Activated T-cell treated with anti-CD3 and anti-CD28 coated beads, Interleukin-2, amount 50 U/mL, for 24 hours (primary cell): ENCODE measurements around the gene ZKSCAN7.
"Not testable (repeated sequence)": the region's sequence is repeated elsewhere in the genome, so short reads cannot be mapped to it uniquely, and the experiment has no call there.

ENCODE experiments used
- DNase-seq: peaks from one replicate; pipeline ENCODE4 v3.0.0-alpha.2; 2020
- H3K27ac Mint-ChIP-seq: 2 replicates; pipeline ENCODE4 v1.8.0; 2020; ENCODE audit warnings: mild to moderate bottlenecking, mixed read lengths
- H3K27me3 Mint-ChIP-seq: 2 replicates; pipeline ENCODE4 v1.8.0; 2020; ENCODE audit warnings: mixed read lengths
- H3K36me3 Mint-ChIP-seq: 2 replicates; pipeline ENCODE4 v1.8.0; 2020; ENCODE audit warnings: low read depth, mixed read lengths
- H3K4me1 Mint-ChIP-seq: 2 replicates; pipeline ENCODE4 v1.8.0; 2020; ENCODE audit warnings: low read depth, mixed read lengths
- H3K4me3 Mint-ChIP-seq: 2 replicates; pipeline ENCODE4 v1.8.0; 2020; ENCODE audit warnings: mild to moderate bottlenecking, moderate library complexity, mixed read lengths
- H3K9me3 Mint-ChIP-seq: 2 replicates; pipeline ENCODE4 v1.8.0; 2020; ENCODE audit warnings: mixed read lengths

Gene ZKSCAN7

DNA sequence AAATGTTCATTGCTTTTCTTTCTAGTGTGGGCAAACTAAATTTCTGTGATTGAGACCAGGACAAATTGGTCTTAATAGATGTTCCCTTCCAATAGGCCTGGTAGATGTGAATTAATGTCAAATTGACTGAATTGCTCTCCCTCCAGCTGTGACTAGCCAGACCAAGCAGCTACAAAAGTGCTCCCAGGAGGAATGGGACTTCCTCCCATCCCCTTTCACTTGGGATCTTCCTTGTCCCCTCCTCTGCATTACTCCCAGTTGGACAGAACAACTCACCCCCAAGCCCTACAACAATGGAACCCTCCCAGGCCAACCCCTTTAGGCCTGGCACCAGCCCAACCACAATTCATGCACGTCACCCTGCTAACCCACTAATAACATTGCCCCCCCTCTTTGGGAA lies 19.6 kb upstream of the ZKSCAN7 start:
- Mint-ChIP-seq H3K9me3 (no peaks in the 10 kb centered on the region), H3K36me3 (no peaks in the 10 kb centered on the region), H3K4me3 (no peak overlapping the region), H3K4me1 (peaks cover 1% of the 10 kb centered on the region), H3K27ac (no peak overlapping the region), H3K27me3 (peaks cover 51% of the 10 kb centered on the region)
- DNase-seq: no peak

DNA sequence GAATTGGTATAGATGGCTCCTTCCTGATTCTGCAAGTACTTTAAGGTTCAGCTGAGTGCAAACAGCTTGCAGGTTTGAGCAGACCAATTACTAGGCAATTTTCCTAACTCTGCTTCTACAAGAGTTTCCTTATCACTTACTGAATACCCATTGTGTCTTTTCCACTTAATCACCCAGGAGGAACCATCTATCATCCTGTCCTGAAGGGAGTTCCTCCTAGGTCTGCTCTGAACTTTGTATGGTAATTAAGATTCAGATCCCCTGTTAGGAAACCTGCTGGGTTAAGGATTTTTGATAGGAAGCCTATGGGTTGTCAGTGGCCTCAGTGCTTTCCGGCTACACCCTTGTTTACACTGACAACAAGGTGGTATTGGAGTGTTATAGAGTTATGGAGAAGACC lies 10.2 kb upstream of the ZKSCAN7 start:
- H3K9me3 Mint-ChIP-seq, H3K27ac Mint-ChIP-seq, H3K4me3 Mint-ChIP-seq, DNase-seq, H3K36me3 Mint-ChIP-seq, H3K4me1 Mint-ChIP-seq: not testable (repeated sequence)
- H3K27me3 Mint-ChIP-seq: peaks cover 14% of the 10 kb centered on the region

DNA sequence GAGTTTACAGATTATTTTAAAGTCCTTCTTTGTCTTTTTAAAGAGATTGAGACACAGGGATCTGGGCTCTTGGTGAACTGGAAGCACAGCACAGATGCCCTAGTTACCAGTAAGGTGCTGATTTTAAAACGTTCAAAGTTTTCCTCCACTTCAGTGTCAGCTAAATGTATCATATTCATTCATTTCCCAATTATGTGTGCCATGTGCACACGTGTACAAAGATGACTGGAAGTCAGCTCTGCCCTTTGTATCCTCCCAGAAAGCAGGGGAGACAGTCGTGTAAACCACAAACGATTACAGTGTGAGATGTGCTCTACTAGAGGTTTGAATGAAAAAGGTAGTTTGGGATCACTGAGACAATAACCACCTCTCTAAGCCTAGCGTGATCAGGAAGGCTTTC lies 730 bp downstream of the ZKSCAN7 start:
- DNase-seq: no peak
- Mint-ChIP-seq H3K27ac (peak overlapping the region; percentile 91), H3K9me3 (peaks cover 4% of the 10 kb centered on the region), H3K27me3 (peaks cover 5% of the 10 kb centered on the region), H3K36me3 (peaks cover 57% of the 10 kb centered on the region), H3K4me1 (peaks cover 19% of the 10 kb centered on the region), H3K4me3 (peak overlapping the region; percentile 87)

DNA sequence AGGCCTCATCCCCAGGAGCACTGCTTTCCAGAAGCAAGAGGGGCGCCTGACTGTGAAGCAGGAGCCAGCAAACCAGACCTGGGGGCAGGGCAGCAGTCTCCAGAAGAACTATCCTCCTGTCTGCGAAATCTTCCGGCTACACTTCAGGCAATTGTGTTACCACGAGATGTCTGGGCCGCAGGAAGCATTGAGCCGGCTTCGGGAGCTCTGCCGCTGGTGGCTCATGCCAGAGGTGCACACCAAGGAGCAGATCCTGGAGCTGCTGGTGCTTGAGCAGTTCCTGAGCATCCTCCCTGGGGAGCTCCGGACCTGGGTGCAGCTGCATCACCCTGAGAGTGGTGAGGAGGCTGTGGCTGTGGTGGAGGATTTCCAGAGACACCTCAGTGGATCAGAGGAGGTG lies 2.1 kb downstream of the ZKSCAN7 start:
- Mint-ChIP-seq H3K27ac (no peak overlapping the region), H3K4me3 (no peak overlapping the region), H3K36me3 (peaks cover 70% of the 10 kb centered on the region), H3K4me1 (peaks cover 19% of the 10 kb centered on the region), H3K9me3 (peaks cover 11% of the 10 kb centered on the region), H3K27me3 (no peaks in the 10 kb centered on the region)
- no peak for DNase-seq

DNA sequence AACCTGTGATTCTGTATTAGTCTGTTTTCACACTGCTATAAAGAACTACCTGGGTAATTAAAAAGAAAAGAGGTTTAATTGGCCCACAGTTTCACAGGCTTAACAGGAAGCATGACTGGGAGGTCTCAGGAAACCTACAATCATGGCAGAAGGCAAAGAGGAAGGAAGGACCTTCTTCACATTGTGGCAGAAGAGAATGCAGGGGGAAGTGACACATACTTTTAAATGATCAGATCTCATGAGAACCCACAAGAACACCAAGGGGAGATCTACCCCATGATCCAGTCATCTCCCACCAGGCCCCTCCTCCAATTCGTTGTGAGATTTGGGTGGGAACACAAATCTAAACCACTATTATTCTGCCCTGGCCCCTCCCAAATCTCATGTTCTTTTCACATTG lies 6.1 kb downstream of the ZKSCAN7 start:
- Mint-ChIP-seq H3K9me3 (peaks cover 13% of the 10 kb centered on the region), H3K27me3 (no peaks in the 10 kb centered on the region), H3K36me3 (peaks cover 91% of the 10 kb centered on the region), H3K4me1 (peaks cover 5% of the 10 kb centered on the region), H3K4me3 (no peak overlapping the region), H3K27ac (no peak overlapping the region)
- no peak for DNase-seq

DNA sequence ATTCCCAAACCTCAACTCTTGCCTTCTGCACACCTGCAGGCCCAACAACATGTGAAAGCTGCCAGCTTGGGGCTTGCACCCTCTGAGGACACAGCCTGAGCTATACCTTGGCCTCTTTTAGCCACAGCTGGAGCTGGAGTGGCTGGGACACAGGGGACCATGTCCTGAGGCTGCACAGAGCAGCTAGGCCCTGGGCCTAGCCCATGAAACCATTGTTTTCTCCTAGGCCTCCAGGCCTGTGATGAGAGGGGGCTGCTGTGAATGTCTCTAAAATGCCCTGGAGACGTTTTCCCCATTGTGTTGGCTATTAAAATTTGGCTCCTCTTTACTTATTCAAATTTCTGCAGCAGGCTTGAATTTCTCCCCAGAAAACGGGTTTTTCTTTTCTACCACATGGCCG lies 7.2 kb downstream of the ZKSCAN7 start:
- Mint-ChIP-seq H3K9me3 (peaks cover 15% of the 10 kb centered on the region), H3K4me3 (no peak overlapping the region), H3K4me1 (no peaks in the 10 kb centered on the region), H3K27me3 (no peaks in the 10 kb centered on the region), H3K36me3 (peaks cover 91% of the 10 kb centered on the region), H3K27ac (no peak overlapping the region)
- DNase-seq: no peak

DNA sequence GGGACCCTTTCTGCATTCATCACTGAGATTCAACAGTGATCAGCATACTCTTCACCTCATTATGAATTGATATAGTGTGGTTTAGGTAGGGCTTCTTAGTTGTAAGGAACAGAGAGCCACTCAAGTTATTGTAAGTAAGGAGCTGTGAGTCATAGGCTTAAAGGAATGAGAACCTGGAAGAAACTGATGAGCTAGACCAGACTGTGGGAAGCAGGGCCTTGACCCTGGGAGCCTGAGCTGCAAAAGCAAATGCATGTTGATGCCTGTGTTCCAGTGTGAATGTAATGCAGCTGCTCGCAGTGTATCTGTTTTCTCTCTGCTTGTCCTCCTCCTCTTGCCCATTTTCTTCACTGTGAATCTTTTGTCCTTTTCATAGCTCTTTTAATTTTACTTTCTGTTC lies 13.6 kb downstream of the ZKSCAN7 start:
- H3K36me3 Mint-ChIP-seq: peaks cover 92% of the 10 kb centered on the region
- peaks cover 56% of the 10 kb centered on the region for H3K9me3 Mint-ChIP-seq
- no peak overlapping the region for H3K27ac Mint-ChIP-seq
- no peaks in the 10 kb centered on the region for H3K27me3 Mint-ChIP-seq
- no peak overlapping the region for H3K4me3 Mint-ChIP-seq
- no peak for DNase-seq
- H3K4me1 Mint-ChIP-seq: no peaks in the 10 kb centered on the region

DNA sequence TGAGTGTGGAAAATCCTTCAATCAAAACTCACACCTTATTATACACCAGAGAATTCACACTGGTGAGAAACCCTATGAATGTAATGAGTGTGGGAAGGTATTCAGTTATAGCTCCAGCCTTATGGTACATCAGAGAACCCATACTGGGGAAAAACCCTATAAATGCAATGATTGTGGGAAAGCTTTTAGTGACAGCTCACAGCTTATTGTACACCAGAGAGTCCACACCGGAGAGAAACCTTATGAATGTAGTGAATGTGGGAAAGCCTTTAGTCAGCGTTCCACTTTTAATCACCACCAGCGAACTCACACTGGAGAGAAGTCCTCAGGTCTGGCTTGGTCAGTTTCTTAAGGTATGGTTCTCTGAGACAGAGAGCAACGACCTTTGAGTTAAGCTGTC lies 16.0 kb downstream of the ZKSCAN7 start:
- no peak for DNase-seq
- Mint-ChIP-seq H3K4me1 (no peaks in the 10 kb centered on the region), H3K27me3 (no peaks in the 10 kb centered on the region), H3K9me3 (peaks cover 57% of the 10 kb centered on the region), H3K4me3 (no peak overlapping the region), H3K27ac (no peak overlapping the region), H3K36me3 (peaks cover 73% of the 10 kb centered on the region)

DNA sequence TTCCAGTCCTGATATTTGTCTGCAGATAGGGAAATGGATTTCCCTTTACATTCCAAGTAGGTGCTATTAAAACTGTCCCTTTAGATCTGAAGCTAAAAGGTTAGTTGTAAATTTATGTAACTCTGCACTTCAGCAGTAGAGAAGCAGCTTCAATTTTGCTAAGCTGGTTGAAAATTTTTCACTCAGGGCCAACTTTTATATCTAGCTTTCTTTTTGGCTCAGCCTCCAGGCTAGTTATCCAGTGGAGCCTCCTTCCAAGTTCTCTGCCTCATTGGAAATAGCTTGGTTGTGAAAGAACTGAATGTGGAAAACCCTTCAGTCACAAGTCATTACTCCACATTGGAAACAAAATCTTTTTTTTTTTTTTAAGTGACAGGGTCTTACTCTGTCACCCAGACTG lies 21.6 kb downstream of the ZKSCAN7 start:
- Mint-ChIP-seq H3K4me1 (no peaks in the 10 kb centered on the region), H3K27ac (no peak overlapping the region), H3K9me3 (peaks cover 39% of the 10 kb centered on the region)

DNA sequence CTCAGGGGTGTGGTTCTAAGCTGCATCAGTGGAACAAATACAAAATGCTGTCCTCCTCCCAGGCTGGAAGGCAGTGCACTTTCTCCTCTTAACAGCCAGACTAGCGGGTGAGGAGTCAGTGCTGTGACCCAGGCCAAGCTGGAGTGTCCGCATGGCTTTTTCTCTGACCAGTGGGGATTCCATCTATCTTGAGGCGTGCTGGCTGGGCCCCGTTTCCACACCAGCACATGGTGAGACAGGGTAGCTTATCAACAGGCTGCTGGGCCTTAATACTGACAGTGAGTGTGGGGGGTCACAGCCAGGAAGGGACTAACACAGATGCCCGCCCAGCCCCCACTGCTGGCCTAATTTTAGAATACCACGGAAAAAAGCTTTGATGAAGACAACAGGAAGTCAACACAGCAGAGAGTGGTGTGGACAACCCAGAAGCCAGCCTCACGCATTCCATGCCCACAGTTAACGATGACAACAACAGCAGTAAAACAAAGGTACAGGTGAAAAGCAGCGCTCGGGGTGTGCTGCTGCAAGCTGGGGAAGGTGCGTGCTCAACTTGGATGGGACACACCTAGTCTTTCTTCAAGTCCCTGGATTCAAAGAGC lies 22.5 kb downstream of the ZKSCAN7 start:
- not testable (repeated sequence) for H3K27ac Mint-ChIP-seq, H3K4me1 Mint-ChIP-seq, H3K27me3 Mint-ChIP-seq, H3K4me3 Mint-ChIP-seq, DNase-seq
- Mint-ChIP-seq H3K9me3 (peaks cover 43% of the 10 kb centered on the region), H3K36me3 (peaks cover 53% of the 10 kb centered on the region)

More for the DNA sequence above, 21.6 kb downstream of the ZKSCAN7 start:
- Mint-ChIP-seq H3K4me3 (no peak overlapping the region), H3K36me3 (peaks cover 60% of the 10 kb centered on the region), H3K27me3 (peaks cover under 1% of the 10 kb centered on the region)
- DNase-seq: no peak

DNA sequence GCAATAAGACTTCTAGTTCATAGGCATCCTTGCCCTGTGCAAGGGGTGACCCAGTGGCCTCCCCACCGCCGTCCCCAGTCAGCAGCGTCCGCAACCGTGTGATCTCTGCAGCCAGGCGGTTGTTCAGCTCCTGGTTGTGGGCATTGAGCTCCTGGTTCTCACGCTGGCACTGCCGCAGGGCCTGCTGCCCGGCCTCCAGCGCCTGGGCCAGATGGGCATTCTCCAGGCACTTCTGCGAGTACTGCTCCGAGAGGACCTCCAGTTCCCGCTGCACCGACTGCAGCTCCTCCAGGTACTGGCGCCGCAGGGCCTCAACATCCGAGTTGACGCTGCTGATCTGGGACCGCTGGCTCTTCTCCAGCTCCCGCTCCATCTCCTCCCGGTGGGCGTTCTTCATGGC lies 23.3 kb downstream of the ZKSCAN7 start:
- Mint-ChIP-seq H3K36me3 (peaks cover 47% of the 10 kb centered on the region), H3K9me3 (peaks cover 39% of the 10 kb centered on the region)
- not testable (repeated sequence) for H3K27me3 Mint-ChIP-seq, DNase-seq, H3K27ac Mint-ChIP-seq, H3K4me3 Mint-ChIP-seq, H3K4me1 Mint-ChIP-seq

DNA sequence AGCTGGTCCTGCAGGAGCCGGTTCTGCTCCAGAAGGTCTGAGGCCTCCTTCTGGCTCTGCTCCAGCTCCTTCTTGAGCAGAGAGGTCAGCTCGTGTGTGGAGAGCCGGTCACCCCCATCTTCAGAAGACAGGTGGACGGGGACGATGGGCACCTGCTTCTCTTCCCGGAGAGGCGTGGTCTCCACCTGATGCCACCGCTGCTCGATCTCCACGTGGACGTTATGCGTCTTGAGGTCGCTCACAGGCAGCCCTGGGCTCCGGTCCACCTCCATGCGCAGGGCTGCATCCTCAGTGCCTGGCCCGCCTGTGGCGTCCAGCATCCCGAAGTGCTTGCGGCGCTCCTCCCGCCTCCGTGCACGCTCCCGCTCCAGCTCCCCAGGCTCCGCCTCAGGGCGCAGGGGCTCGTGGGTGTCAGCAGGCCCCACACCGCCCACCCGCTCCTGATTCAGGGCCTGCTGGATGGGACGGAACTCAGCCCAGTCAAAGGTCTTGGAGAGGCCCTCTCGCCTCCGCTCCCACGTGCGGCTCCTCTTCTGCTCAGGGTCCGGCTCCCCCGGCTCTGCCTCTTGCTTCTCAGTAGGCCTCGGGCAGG lies 24.0 kb downstream of the ZKSCAN7 start:
- not testable (repeated sequence) for H3K27ac Mint-ChIP-seq, H3K4me1 Mint-ChIP-seq, H3K4me3 Mint-ChIP-seq, DNase-seq
- H3K9me3 Mint-ChIP-seq: peaks cover 44% of the 10 kb centered on the region
- H3K27me3 Mint-ChIP-seq: peaks cover 17% of the 10 kb centered on the region
- peaks cover 49% of the 10 kb centered on the region for H3K36me3 Mint-ChIP-seq

DNA sequence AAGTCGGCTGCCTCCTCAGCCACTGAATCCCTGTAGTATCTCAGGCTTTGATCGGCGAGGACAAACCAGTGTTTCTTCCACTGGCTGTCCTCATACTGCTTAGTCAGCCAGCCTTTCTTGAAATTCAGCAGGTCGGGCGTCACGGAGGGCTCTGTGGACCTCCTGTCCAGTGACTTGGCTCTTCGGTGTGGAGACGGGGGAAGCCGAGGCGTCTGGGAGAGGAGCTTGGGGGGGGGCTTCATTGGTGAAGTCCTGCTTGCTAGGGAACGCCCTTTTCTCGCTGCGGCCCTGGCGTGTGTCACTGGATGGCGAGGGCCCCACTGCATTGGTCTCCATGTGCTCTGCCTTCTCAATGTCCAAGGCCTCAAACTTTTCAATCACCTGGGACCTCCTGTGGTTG lies 24.8 kb downstream of the ZKSCAN7 start:
- Mint-ChIP-seq H3K9me3 (peaks cover 43% of the 10 kb centered on the region), H3K27me3 (peaks cover 23% of the 10 kb centered on the region), H3K36me3 (peaks cover 46% of the 10 kb centered on the region)
- H3K4me3 Mint-ChIP-seq, H3K4me1 Mint-ChIP-seq, H3K27ac Mint-ChIP-seq, DNase-seq: not testable (repeated sequence)

DNA sequence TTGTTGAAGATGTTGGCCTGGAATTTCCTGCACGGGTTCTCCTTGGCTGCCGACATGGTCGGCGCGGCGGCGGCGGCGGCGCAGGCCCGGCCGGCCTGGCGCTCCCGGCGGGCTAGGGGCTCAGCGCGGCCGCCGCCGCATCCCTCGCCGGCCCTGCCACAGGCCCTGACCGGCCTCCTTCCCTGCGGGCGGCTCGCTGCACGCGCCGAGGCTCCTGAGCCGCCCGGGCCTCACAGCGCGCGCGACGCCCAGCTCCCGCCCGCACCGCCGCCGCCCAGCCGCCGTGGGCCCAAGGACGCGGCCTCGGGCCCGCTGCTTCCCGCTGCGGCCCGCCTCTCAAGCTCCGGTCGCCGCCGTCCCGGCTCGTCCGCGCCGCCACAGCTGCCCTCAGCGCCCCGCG lies 26.0 kb downstream of the ZKSCAN7 start:
- not testable (repeated sequence) for H3K27ac Mint-ChIP-seq, H3K4me3 Mint-ChIP-seq, DNase-seq
- peaks cover 40% of the 10 kb centered on the region for H3K9me3 Mint-ChIP-seq
- H3K4me1 Mint-ChIP-seq: peaks cover 11% of the 10 kb centered on the region
- H3K27me3 Mint-ChIP-seq: peaks cover 35% of the 10 kb centered on the region
- H3K36me3 Mint-ChIP-seq: peaks cover 44% of the 10 kb centered on the region

DNA sequence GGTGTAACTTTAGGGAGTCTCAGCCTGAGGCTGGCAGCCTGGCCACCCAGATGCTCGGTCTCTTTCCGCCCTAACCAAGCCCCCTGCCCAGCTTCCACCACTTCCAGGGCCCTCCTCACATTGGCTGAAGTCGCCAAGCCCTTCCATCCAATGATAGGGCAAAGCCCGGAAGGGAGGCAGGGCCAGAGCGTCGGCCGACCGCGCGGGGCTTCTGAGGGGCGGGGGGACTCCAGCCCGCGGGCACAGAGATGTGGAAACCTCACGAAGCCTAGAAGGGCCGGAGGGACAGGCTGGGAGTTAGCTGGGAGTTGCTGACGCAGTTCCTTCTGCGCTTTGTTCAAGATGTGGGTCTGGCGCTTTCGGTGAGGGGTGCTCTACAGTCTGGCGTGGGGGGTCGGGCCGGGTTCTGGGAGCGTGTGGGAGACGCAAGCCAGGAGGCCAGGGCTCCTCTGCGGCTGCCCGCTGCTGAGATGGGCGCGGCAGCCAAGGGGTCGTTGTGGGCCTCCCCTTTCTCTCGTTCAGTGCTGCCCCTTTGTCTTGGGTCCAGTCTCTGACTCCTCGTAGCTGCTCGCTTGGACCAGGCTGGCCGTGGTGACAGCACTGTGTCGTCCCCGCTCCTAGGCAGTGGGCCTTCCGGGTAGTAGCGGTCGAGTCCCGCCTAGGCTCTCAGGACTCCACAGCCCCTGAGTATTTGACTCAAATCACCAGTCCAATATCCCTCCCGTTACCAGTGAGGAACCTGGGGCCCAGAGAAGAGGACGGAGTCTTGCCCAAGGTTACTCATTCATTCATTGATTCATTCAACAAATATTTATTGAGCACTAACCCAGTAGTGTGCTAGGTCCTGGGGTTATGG lies 29.9 kb downstream of the ZKSCAN7 start, which contains the start of gene ZNF660:
ZNF660 (plus strand) TSS at position 319 of the 856 bp plus-strand sequence. CDS start 9,230 bp downstream, outside the sequence.
- Mint-ChIP-seq H3K27ac (peak within 1 kb of the TSS; percentile 7), H3K36me3 (peaks cover 14% of the 10 kb centered on the region), H3K4me3 (peak within 1 kb of the TSS; percentile 59), H3K4me1 (peaks cover 11% of the 10 kb centered on the region), H3K9me3 (peaks cover 24% of the 10 kb centered on the region), H3K27me3 (peaks cover 64% of the 10 kb centered on the region)
- peak; percentile 29 for DNase-seq
